Measurements from ENCODE around the gene PRDM8. TPM values are rescaled to one million over a fixed set of nuclear protein-coding genes. Genes with fewer than 3 reads are reported as not detected.

PRDM8 gene
- total RNA-seq, 4 donors from 2014 or later, result 3.5 to 12.6 (median 10.3) TPM

DNA sequence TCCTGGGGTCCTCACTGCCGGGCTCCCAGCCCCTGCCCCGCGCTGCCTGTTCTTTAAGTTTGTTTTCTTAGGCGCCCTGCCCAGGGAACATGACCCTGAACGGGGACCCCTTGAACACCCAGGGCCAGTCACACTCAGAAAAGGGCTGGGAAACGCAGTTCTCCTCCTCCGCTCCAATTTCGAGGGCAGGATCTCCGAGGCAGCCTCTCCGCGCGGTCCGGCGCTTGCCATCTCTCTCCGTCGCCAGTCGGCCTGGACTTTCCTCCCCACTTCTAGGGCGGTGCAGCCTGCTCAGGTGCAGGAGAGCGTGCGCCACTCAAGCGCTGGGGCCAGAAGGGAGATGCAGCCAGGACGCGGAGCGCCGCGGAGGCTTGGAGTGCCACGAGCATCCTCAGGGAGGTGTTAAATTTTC is 9.9 kb downstream of the PRDM8 start:
- peaks cover 0 to 29% of the 10 kb centered on the region in 2 donors for H3K27me3 ChIP-seq
- no peaks in the 10 kb centered on the region for H3K9me3 ChIP-seq
- H3K27ac ChIP-seq, result peak overlapping the region in 2 of 4 donors; percentile 42 to 59
- H3K4me3 ChIP-seq, result peak overlapping the region in 1 of 4 donors; percentile 18
- H3K36me3 ChIP-seq, result no peaks in the 10 kb centered on the region
- TF ChIP-seq, protein P1, sequence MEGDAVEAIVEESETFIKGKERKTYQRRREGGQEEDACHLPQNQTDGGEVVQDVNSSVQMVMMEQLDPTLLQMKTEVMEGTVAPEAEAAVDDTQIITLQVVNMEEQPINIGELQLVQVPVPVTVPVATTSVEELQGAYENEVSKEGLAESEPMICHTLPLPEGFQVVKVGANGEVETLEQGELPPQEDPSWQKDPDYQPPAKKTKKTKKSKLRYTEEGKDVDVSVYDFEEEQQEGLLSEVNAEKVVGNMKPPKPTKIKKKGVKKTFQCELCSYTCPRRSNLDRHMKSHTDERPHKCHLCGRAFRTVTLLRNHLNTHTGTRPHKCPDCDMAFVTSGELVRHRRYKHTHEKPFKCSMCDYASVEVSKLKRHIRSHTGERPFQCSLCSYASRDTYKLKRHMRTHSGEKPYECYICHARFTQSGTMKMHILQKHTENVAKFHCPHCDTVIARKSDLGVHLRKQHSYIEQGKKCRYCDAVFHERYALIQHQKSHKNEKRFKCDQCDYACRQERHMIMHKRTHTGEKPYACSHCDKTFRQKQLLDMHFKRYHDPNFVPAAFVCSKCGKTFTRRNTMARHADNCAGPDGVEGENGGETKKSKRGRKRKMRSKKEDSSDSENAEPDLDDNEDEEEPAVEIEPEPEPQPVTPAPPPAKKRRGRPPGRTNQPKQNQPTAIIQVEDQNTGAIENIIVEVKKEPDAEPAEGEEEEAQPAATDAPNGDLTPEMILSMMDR (IDR thresholded peaks at IDR 0.05), result no peak
- TF ChIP-seq POLR2A (IDR thresholded peaks at IDR 0.05), result no peak
- TF ChIP-seq EP300 (IDR thresholded peaks at IDR 0.05), result no peak
- H3K4me1 ChIP-seq, result peaks cover 0 to 22% (median 3%) of the 10 kb centered on the region in 4 donors
- DNase-seq (ENCODE audit: low spot score in 2 of 2), result no peak
- WGBS, 2 donors, result 35 to 60% methylated on average over 27 of the region's 27 CpGs

DNA sequence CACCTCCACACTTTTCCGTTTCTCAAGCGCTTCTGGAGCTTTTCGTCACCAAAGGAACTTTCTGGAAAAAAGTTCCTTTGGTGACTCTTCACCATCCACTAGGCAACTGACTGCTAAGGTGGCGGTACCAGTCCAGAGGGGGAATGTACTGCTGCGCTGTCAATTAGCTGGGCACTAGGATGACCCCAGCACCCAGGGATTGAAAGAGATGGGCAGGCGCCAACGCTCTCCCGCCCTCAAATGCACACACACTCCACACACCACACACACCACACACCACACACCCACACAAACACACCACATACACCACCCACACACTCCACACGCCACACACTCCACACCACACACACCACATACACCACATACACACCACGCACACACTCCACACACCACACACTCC is 10.4 kb downstream of the PRDM8 start:
- 73 to 77% methylated on average over 10 of the region's 10 CpGs for WGBS, 2 donors
- Histone ChIP-seq H3K36me3 (no peaks in the 10 kb centered on the region), H3K4me1 (peaks cover 0 to 22% (median 3%) of the 10 kb centered on the region in 4 donors), H3K4me3 (peak overlapping the region in 1 of 4 donors; percentile 18), H3K27me3 (peaks cover 0 to 29% of the 10 kb centered on the region in 2 donors), H3K9me3 (no peaks in the 10 kb centered on the region), H3K27ac (no peak overlapping the region)
- TF ChIP-seq EP300 (IDR thresholded peaks at IDR 0.05) (no peak), POLR2A (IDR thresholded peaks at IDR 0.05) (no peak)
- TF ChIP-seq, protein P1 (IDR thresholded peaks at IDR 0.05), result no peak
- DNase-seq (ENCODE audit: low spot score in 2 of 2), result no peak

DNA sequence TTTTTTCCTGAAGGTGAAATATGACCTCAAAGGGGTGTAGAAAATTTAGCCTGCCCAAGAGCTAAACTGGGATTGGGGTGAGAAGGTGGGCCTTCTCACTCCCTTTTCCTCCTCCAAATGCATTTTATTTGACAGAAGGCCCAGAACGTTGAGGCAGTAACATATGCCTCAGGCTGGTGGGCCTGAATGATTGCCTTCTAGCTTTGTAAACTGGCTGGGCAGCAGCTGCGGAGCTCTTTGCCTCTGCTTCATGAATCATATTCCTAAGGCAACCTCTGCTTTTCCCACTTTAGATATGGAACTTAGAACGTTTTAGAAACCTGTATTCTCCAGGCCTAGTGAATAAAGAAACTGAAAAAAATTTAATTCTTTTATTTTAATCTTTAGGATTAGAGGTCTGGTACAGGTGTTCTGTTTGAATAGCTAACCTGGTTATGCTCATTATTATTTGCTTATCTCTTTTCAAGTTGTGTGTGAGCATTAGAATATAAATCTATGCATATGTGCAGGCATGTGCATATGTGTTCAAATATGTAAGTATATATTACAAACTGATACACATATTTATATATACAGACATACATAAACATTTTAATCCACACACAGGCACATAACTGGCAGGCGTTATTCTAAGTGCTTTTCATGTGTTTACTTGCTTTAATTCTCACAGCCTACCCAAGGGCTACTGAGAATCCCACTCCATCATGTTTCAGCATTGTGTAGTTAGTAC is 11.5 kb downstream of the PRDM8 start:
- Histone ChIP-seq H3K36me3 (no peaks in the 10 kb centered on the region), H3K9me3 (no peaks in the 10 kb centered on the region), H3K4me3 (no peak overlapping the region), H3K27me3 (peaks cover 0 to 29% of the 10 kb centered on the region in 2 donors), H3K27ac (no peak overlapping the region), H3K4me1 (peaks cover 0 to 14% (median 3%) of the 10 kb centered on the region in 4 donors)
- no peak for TF ChIP-seq POLR2A (IDR thresholded peaks at IDR 0.05)
- no peak for DNase-seq (ENCODE audit: low spot score in 2 of 2)
- 79% methylated on average over 4 of the region's 4 CpGs for WGBS, 2 donors

DNA sequence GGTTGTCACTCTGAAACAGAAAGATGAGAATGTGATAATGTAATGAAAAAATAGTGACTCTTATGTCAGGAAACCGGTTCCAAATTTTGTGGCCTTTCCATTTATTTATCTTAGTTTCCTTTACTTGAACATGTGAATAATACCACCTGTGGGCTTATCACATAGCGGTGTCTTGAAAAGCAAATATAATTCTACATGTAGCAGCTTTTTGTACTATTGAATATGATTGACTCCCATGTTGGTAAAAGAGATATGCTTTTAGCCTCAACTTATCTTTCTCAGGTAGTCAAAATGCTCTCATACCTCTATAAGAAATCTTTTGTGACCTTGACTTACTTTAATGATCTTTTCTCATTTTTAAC is 12.0 kb downstream of the PRDM8 start:
- DNase-seq (ENCODE audit: low spot score in 2 of 2), result no peak
- Histone ChIP-seq H3K27ac (no peak overlapping the region), H3K9me3 (no peaks in the 10 kb centered on the region), H3K4me1 (peaks cover 0 to 14% (median 3%) of the 10 kb centered on the region in 4 donors), H3K4me3 (no peak overlapping the region), H3K36me3 (no peaks in the 10 kb centered on the region), H3K27me3 (peaks cover 0 to 29% of the 10 kb centered on the region in 2 donors)
- TF ChIP-seq POLR2A (IDR thresholded peaks at IDR 0.05) (no peak), EP300 (IDR thresholded peaks at IDR 0.05) (no peak)
- TF ChIP-seq, protein P1 (IDR thresholded peaks at IDR 0.05), result no peak
- 91 to 93% methylated on average over 2 of the region's 2 CpGs for WGBS, 2 donors

DNA sequence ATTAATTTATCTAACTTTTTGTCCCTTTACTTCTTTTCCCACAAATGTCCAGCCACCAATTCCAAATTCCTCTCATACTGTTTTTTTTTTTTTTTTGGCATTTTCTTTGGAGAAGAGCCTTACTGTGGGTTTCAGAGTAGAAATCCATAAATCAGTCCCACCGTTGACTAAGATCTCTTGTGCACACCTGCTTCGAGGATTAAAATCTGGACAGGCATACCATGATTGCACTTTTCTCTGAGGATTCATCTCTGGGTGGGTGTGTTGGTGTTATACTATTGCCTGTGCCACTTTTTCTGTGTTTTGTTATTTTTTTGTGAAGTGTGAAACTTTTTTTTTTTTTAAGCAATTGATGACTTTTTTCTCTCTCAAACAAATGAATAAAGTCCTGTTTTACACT is 13.2 kb downstream of the PRDM8 start:
- TF ChIP-seq, protein P1 (IDR thresholded peaks at IDR 0.05), result no peak
- TF ChIP-seq POLR2A (IDR thresholded peaks at IDR 0.05) (no peak), EP300 (IDR thresholded peaks at IDR 0.05) (no peak)
- no peak for DNase-seq (ENCODE audit: low spot score in 2 of 2)
- WGBS, 2 donors, result 55 to 58% methylated on average over 2 of the region's 2 CpGs
- H3K27ac ChIP-seq, result no peak overlapping the region
- no peaks in the 10 kb centered on the region for H3K36me3 ChIP-seq
- no peak overlapping the region for H3K4me3 ChIP-seq
- no peaks in the 10 kb centered on the region for H3K9me3 ChIP-seq
- H3K27me3 ChIP-seq, result peaks cover 0 to 29% of the 10 kb centered on the region in 2 donors
- peaks cover 0 to 14% (median 3%) of the 10 kb centered on the region in 4 donors for H3K4me1 ChIP-seq

Data from tibial nerve (tissue), 4 donors.